GM21576 (cell line): Measurements from ENCODE around the gene SMIM10L1.

Experiments used
- ATAC-seq: cut with Tn5 transposase; IDR thresholded peaks from one replicate; pipeline ENCODE4 v1.9.1; 2021; ENCODE audit warnings: mild to moderate bottlenecking, moderate library complexity; ENCODE audit not compliant: unreplicated experiment

SMIM10L1 gene

GRCh38 chr12:11183011-11183410 lies 12.0 kb downstream of the SMIM10L1 start:
- no peak for ATAC-seq

GRCh38 chr12:11186837-11187236 lies 15.8 kb downstream of the SMIM10L1 start, which contains the start of gene TAS2R42:
TSS of gene TAS2R42 (minus strand) at chr12:11186937. CDS start at chr12:11186937, 0 bp downstream.
- no peak for ATAC-seq

- no peak for ATAC-seq
Measured at GRCh38 chr12:11202811-11203210, 31.8 kb downstream of the SMIM10L1 start.

GRCh38 chr12:11204173-11204572 lies 33.2 kb downstream of the SMIM10L1 start:
- no peak for ATAC-seq

GRCh38 chr12:11209113-11209512 lies 38.1 kb downstream of the SMIM10L1 start:
- no peak for ATAC-seq
